NCI-H510A treated with DMSO at 0.1 percent for 48 hours (cell line): ENCODE measurements around the gene BCL6.

Source experiments
- DNase-seq: peaks from one replicate; lab custom pipeline; 2025; lab: John Stamatoyannopoulos, UW

The BCL6 gene

GRCh38 chr3:187759601-187760000 is 14.3 kb upstream of the BCL6 start:
- no peak for DNase-seq

- no peak for DNase-seq
These were observed 13.2 kb upstream of the BCL6 start for GRCh38 chr3:187758318-187758955.

GRCh38 chr3:187753516-187753915 is 8.2 kb upstream of the BCL6 start:
- no peak for DNase-seq

GRCh38 chr3:187750513-187751123 is 5.3 kb upstream of the BCL6 start:
- DNase-seq = peak; percentile 72

GRCh38 chr3:187750006-187750512 is 4.8 kb upstream of the BCL6 start:
- DNase-seq = peak; percentile 97

- peak; percentile 83 for DNase-seq
These were observed 2.8 kb upstream of the BCL6 start for GRCh38 chr3:187748050-187748481.

- DNase-seq = no peak
These were observed 2.2 kb upstream of the BCL6 start for GRCh38 chr3:187747506-187747905.

GRCh38 chr3:187746442-187747281 is 1.4 kb upstream of the BCL6 start:
- peak; percentile 41 for DNase-seq

GRCh38 chr3:187746059-187746441 is 782 bp upstream of the BCL6 start:
- DNase-seq = no peak

GRCh38 chr3:187744169-187745151 is 808 bp downstream of the BCL6 start:
- peak; percentile 66 for DNase-seq

GRCh38 chr3:187743195-187744141 is 1.8 kb downstream of the BCL6 start:
- no peak for DNase-seq

GRCh38 chr3:187742351-187743171 is 2.7 kb downstream of the BCL6 start:
- no peak for DNase-seq

GRCh38 chr3:187741403-187742350 is 3.6 kb downstream of the BCL6 start:
- peak; percentile 76 for DNase-seq

GRCh38 chr3:187740421-187741399 is 4.6 kb downstream of the BCL6 start:
- peak; percentile 55 for DNase-seq

- DNase-seq = peak; percentile 35
These were observed 5.5 kb downstream of the BCL6 start for GRCh38 chr3:187739561-187740332.

GRCh38 chr3:187739094-187739560 is 6.1 kb downstream of the BCL6 start:
- DNase-seq = no peak
